ENCODE results near the gene PDE6G. TPM values are rescaled to one million over a fixed set of nuclear protein-coding genes. Genes with fewer than 3 reads are reported as not detected.

Gene PDE6G
- total and polyA plus RNA-seq, 2 of the 13 experiments (the other 11 are each of a cell fraction or from before 2014, with no cell fraction given): 1.4 to 6.7 TPM

DNA sequence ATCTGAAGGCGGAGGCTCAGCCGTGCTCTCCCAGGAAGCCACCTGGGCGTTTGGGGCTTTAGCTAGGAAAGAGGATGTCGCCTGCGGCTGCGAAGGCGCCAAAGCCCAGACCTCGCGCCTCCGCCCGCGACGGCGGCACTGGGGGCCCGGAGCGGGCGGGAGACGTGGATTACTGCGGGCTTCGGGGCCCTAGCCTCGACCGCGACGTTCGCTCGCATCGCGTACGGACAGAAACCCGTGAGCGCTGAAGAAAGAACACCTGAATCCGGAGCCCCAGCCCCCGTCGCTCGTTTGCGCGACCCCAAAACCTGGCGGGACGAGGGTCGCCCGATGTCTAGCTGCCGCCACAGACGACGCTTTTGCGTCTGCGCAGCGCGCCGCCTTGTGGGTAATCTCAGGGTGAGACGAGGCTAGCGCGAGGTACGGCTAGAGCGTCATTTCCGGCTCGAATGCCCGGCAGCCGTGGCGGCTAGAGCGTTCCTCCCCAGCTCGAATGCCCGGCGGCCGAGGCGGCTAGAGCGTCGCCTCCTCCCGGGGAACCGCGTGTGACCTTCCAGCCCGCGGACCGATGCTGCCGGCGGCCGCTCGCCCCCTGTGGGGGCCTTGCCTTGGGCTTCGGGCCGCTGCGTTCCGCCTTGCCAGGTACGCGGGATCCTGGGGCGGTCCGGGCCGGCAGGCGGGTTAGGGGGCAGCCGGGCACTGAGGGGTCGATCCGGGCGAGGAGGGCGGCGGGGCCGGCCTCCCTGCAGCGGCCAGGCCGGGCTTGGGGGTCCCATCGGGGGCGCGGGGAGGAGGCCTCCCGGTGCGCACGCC, 46.8 kb upstream of the PDE6G start, which contains the start of gene MRPL12 (continued):
- TF ChIP-seq, protein P1, sequence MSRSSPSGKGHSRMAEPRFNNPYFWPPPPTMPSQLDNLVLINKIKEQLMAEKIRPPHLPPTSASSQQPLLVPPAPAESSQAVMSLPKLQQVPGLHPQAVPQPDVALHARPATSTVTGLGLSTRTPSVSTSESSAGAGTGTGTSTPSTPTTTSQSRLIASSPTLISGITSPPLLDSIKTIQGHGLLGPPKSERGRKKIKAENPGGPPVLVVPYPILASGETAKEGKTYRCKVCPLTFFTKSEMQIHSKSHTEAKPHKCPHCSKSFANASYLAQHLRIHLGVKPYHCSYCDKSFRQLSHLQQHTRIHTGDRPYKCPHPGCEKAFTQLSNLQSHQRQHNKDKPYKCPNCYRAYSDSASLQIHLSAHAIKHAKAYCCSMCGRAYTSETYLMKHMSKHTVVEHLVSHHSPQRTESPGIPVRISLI (CRISPR knock-in tag; IDR thresholded peaks at IDR 0.05; ENCODE audit: borderline replicate concordance): no peak; the same call in none of the 2 replicates
- TF ChIP-seq, protein P2, sequence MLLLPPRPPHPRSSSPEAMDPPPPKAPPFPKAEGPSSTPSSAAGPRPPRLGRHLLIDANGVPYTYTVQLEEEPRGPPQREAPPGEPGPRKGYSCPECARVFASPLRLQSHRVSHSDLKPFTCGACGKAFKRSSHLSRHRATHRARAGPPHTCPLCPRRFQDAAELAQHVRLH (CRISPR knock-in tag; IDR thresholded peaks at IDR 0.05; ENCODE audit: borderline replicate concordance, low read depth): peak; percentile 96
- TF ChIP-seq, protein P3, sequence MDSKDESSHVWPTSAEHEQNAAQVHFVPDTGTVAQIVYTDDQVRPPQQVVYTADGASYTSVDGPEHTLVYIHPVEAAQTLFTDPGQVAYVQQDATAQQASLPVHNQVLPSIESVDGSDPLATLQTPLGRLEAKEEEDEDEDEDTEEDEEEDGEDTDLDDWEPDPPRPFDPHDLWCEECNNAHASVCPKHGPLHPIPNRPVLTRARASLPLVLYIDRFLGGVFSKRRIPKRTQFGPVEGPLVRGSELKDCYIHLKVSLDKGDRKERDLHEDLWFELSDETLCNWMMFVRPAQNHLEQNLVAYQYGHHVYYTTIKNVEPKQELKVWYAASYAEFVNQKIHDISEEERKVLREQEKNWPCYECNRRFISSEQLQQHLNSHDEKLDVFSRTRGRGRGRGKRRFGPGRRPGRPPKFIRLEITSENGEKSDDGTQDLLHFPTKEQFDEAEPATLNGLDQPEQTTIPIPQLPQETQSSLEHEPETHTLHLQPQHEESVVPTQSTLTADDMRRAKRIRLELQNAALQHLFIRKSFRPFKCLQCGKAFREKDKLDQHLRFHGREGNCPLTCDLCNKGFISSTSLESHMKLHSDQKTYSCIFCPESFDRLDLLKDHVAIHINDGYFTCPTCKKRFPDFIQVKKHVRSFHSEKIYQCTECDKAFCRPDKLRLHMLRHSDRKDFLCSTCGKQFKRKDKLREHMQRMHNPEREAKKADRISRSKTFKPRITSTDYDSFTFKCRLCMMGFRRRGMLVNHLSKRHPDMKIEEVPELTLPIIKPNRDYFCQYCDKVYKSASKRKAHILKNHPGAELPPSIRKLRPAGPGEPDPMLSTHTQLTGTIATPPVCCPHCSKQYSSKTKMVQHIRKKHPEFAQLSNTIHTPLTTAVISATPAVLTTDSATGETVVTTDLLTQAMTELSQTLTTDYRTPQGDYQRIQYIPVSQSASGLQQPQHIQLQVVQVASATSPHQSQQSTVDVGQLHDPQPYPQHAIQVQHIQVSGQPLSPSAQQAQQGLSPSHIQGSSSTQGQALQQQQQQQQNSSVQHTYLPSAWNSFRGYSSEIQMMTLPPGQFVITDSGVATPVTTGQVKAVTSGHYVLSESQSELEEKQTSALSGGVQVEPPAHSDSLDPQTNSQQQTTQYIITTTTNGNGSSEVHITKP (CRISPR knock-in tag; IDR thresholded peaks at IDR 0.05; ENCODE audit: low read depth): peak; percentile 76; the same call in 1 of the 2 replicates
- TF ChIP-seq, protein P4, sequence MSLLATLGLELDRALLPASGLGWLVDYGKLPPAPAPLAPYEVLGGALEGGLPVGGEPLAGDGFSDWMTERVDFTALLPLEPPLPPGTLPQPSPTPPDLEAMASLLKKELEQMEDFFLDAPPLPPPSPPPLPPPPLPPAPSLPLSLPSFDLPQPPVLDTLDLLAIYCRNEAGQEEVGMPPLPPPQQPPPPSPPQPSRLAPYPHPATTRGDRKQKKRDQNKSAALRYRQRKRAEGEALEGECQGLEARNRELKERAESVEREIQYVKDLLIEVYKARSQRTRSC (CRISPR knock-in tag; IDR thresholded peaks at IDR 0.05; ENCODE audit: low read depth): peak; percentile 93; the same call in 1 of the 2 replicates
- no peak; the same call in 1 of the 2 replicates for TF ChIP-seq RFXANK (CRISPR knock-in tag; IDR thresholded peaks at IDR 0.05)
- peak; percentile 93 for TF ChIP-seq ZNF205 (CRISPR knock-in tag; IDR thresholded peaks at IDR 0.05)
- peak; percentile 87 for TF ChIP-seq KLF6 (CRISPR knock-in tag; IDR thresholded peaks at IDR 0.05)
- TF ChIP-seq ZNF670 (CRISPR knock-in tag; IDR thresholded peaks at IDR 0.05; ENCODE audit: borderline replicate concordance): peak; percentile 90
- TF ChIP-seq FOXJ3 (CRISPR knock-in tag; IDR thresholded peaks at IDR 0.05; ENCODE audit: borderline replicate concordance): no peak; the same call in 1 of the 2 replicates
- TF ChIP-seq, protein P5, sequence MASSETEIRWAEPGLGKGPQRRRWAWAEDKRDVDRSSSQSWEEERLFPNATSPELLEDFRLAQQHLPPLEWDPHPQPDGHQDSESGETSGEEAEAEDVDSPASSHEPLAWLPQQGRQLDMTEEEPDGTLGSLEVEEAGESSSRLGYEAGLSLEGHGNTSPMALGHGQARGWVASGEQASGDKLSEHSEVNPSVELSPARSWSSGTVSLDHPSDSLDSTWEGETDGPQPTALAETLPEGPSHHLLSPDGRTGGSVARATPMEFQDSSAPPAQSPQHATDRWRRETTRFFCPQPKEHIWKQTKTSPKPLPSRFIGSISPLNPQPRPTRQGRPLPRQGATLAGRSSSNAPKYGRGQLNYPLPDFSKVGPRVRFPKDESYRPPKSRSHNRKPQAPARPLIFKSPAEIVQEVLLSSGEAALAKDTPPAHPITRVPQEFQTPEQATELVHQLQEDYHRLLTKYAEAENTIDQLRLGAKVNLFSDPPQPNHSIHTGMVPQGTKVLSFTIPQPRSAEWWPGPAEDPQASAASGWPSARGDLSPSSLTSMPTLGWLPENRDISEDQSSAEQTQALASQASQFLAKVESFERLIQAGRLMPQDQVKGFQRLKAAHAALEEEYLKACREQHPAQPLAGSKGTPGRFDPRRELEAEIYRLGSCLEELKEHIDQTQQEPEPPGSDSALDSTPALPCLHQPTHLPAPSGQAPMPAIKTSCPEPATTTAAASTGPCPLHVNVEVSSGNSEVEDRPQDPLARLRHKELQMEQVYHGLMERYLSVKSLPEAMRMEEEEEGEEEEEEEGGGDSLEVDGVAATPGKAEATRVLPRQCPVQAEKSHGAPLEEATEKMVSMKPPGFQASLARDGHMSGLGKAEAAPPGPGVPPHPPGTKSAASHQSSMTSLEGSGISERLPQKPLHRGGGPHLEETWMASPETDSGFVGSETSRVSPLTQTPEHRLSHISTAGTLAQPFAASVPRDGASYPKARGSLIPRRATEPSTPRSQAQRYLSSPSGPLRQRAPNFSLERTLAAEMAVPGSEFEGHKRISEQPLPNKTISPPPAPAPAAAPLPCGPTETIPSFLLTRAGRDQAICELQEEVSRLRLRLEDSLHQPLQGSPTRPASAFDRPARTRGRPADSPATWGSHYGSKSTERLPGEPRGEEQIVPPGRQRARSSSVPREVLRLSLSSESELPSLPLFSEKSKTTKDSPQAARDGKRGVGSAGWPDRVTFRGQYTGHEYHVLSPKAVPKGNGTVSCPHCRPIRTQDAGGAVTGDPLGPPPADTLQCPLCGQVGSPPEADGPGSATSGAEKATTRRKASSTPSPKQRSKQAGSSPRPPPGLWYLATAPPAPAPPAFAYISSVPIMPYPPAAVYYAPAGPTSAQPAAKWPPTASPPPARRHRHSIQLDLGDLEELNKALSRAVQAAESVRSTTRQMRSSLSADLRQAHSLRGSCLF (CRISPR knock-in tag; IDR thresholded peaks at IDR 0.05; ENCODE audit: borderline replicate concordance): 0 out of 2 replicates have a peak, but pooled peaks have one; percentile 20
- no peak for TF ChIP-seq TCF7 (IDR thresholded peaks at IDR 0.05; ENCODE audit: low read depth)
- TF ChIP-seq, protein P6, sequence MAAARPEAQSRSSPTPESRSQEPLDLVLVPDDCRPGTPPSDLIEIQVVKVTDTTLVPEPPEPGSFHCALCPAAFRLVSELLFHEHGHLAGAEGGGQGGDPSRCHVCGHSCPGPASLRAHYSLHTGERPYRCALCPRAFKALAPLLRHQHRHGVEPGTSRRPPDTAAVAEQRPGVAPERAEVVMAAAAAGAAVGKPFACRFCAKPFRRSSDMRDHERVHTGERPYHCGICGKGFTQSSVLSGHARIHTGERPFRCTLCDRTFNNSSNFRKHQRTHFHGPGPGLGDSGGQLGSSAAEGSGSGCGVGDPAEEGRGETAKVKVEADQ (CRISPR knock-in tag; IDR thresholded peaks at IDR 0.05; ENCODE audit: borderline replicate concordance): peak; percentile 84; the same call in 1 of the 2 replicates
- TF ChIP-seq SALL2 (CRISPR knock-in tag; IDR thresholded peaks at IDR 0.05): peak; percentile 96
- TF ChIP-seq SKI (IDR thresholded peaks at IDR 0.05; ENCODE audit: partially characterized antibody): peak; percentile 78
- TF ChIP-seq RFXAP (CRISPR knock-in tag; IDR thresholded peaks at IDR 0.05; ENCODE audit: borderline replicate concordance): peak; percentile 95
- TF ChIP-seq ZNF776 (CRISPR knock-in tag; IDR thresholded peaks at IDR 0.05): peak; percentile 87; the same call in 1 of the 2 replicates
